Endodermal cell (in vitro differentiated cells): ENCODE measurements around the gene ARHGEF2. TPM values are rescaled to one million over a fixed set of nuclear protein-coding genes. Genes with fewer than 3 reads are reported as not detected.

Experiments
- DNase-seq: peaks from one replicate; pipeline ENCODE4 v3.0.0-alpha.2; 2017
- H3K27ac ChIP-seq: 2 replicates; pipeline ENCODE4 v1.5.1; 2013; ENCODE audit warnings: mild to moderate bottlenecking, low read depth, low read length, moderate library complexity
- H3K27me3 ChIP-seq: 2 replicates; pipeline ENCODE4 v1.6.1; 2013; ENCODE audit warnings: mild to moderate bottlenecking, low read length, moderate library complexity; ENCODE audit not compliant: insufficient read depth, control insufficient read depth, poor library complexity, severe bottlenecking
- H3K36me3 ChIP-seq: 2 replicates; pipeline ENCODE4 v1.7.0; 2013; ENCODE audit warnings: mild to moderate bottlenecking, low read length, moderate library complexity; ENCODE audit not compliant: control insufficient read depth, insufficient read depth
- H3K4me1 ChIP-seq: one replicate; pipeline ENCODE4 v1.7.0; 2013; ENCODE audit warnings: low read length; ENCODE audit not compliant: control insufficient read depth, insufficient read depth
- H3K4me3 ChIP-seq: 2 replicates; pipeline ENCODE4 v1.5.1; 2013; ENCODE audit warnings: mild to moderate bottlenecking, low read length, moderate library complexity
- H3K9ac ChIP-seq: 2 replicates; pipeline ENCODE4 v1.6.1; 2013; ENCODE audit warnings: mild to moderate bottlenecking, low read length, moderate library complexity; ENCODE audit not compliant: poor library complexity, severe bottlenecking; ENCODE audit errors: extremely low read depth
- H3K9me3 ChIP-seq: 2 replicates; pipeline ENCODE4 v1.6.1; 2013; ENCODE audit warnings: mild to moderate bottlenecking, low read length, moderate library complexity; ENCODE audit not compliant: control insufficient read depth
- H3K27ac Mint-ChIP-seq: 2 replicates; pipeline ENCODE4 v1.8.0; 2020; ENCODE audit warnings: mixed read lengths
- H3K27me3 Mint-ChIP-seq: 2 replicates; pipeline ENCODE4 v1.8.0; 2021; ENCODE audit warnings: mild to moderate bottlenecking, mixed read lengths; ENCODE audit not compliant: insufficient read depth
- H3K36me3 Mint-ChIP-seq: 2 replicates; pipeline ENCODE4 v1.8.0; 2020; ENCODE audit warnings: low read depth, mixed read lengths
- H3K4me1 Mint-ChIP-seq: 2 replicates; pipeline ENCODE4 v1.8.0; 2020; ENCODE audit warnings: mixed read lengths
- H3K4me3 Mint-ChIP-seq: 2 replicates; pipeline ENCODE4 v1.8.0; 2020; ENCODE audit warnings: mild to moderate bottlenecking, moderate library complexity, mixed read lengths
- H3K9me3 Mint-ChIP-seq: 2 replicates; pipeline ENCODE4 v1.8.0; 2020; ENCODE audit warnings: mild to moderate bottlenecking, mixed read lengths
- WGBS, 2 experiments: methylation state at CpG; one replicate each; pipeline versions ENCODE4 v1.1.5 to v1.1.7; 2013; ENCODE audit warnings: missing lambda C conversion rate in 2 of 2, mixed read lengths in 1 of 2; ENCODE audit not compliant: insufficient coverage in 1 of 2, insufficient read length in 1 of 2; 5-methylcytosine and 5-hydroxymethylcytosine counted together
- total RNA-seq, 2 donors: library from RNA; stranded (reverse); fragmentation: NEBNext Ultra II Directional in 1 of 2; extraction: Animal tissue kit (Norgen Biotek cat#: 25700) in 1 of 2; gene quantifications; 2 replicates in 1 of 2; 3 replicates in 1 of 2; pipeline ENCODE4 v1.2.1, GENCODE V29; 2021
- TF ChIP-seq, protein P1 (sequence below): fragments of 200-600 bp; sonication (generic); conservative IDR thresholded peaks from 2 replicates; pipeline ENCODE4 v1.5.0; 2021; ENCODE audit warnings: antibody characterized with exemption, mild to moderate bottlenecking

The ARHGEF2 gene
- total RNA-seq, 2 donors from 2014 or later, result 134 to 147 TPM

DNA sequence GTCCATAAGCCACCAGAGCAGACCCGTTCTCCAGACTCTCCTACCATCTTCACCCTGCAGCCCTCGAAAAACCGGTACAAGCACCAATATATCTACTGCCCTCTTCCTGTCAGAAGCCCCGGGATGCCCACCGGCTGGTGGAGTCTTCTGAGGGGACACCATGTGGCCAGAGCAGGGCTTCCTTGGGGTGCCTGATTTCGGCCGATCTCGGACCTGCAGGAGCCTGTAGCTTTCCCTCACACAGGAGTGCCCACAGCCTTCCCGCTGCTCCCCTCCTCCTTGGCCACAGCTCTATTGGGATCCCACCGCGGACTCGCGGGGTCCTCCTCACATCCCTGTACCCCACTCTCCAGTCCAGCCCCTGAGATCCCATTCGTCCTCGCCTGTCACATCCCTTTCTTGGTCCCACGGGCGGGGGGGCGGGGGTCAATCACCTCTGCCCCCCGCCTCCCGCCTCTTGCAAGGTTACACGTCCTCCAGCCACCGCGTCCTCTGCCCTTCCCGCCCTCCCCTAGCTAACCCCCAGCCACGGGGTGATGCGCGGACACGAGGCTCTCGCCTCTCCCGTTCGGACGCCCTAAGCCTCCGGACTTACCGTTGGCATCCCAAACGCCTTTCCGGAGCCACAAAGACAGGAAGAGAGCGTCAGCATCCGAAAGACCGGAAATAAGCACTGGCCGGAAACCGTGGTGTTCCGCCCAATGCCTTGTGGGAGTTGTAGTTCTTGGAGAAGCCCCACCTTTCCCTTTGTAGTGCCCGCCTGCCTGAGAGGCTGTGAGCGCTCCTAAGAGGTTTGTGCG, 42.1 kb upstream of the ARHGEF2 start, which contains the start of gene SSR2:
Gene SSR2 (minus strand): TSS at position 659 of the 800 bp plus-strand sequence. CDS start 784 bp downstream, outside the sequence.
- Histone ChIP-seq H3K9me3 (no peaks in the 10 kb centered on the region), H3K27me3 (peaks cover 4% of the 10 kb centered on the region), H3K4me3 (peak within 1 kb of the TSS; percentile 95), H3K9ac (peak within 1 kb of the TSS; percentile 62), H3K4me1 (no peaks in the 10 kb centered on the region), H3K36me3 (peaks cover 29% of the 10 kb centered on the region), H3K27ac (no peak within 1 kb of the TSS)
- Mint-ChIP-seq H3K27me3 (peaks cover 14% of the 10 kb centered on the region), H3K4me3 (peak within 1 kb of the TSS; percentile 86), H3K36me3 (peaks cover 38% of the 10 kb centered on the region), H3K27ac (peak within 1 kb of the TSS; percentile 83), H3K4me1 (peaks cover 9% of the 10 kb centered on the region), H3K9me3 (no peaks in the 10 kb centered on the region)
- TF ChIP-seq, protein P1, sequence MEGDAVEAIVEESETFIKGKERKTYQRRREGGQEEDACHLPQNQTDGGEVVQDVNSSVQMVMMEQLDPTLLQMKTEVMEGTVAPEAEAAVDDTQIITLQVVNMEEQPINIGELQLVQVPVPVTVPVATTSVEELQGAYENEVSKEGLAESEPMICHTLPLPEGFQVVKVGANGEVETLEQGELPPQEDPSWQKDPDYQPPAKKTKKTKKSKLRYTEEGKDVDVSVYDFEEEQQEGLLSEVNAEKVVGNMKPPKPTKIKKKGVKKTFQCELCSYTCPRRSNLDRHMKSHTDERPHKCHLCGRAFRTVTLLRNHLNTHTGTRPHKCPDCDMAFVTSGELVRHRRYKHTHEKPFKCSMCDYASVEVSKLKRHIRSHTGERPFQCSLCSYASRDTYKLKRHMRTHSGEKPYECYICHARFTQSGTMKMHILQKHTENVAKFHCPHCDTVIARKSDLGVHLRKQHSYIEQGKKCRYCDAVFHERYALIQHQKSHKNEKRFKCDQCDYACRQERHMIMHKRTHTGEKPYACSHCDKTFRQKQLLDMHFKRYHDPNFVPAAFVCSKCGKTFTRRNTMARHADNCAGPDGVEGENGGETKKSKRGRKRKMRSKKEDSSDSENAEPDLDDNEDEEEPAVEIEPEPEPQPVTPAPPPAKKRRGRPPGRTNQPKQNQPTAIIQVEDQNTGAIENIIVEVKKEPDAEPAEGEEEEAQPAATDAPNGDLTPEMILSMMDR, result no peak
- peak; percentile 95 for DNase-seq
- 1% methylated on average over 18 to 45 of the region's 45 CpGs for WGBS, 2 experiments

- peaks cover 40% of the 10 kb centered on the region for H3K36me3 Mint-ChIP-seq
- peak overlapping the region; percentile 95 for H3K4me3 ChIP-seq
- DNase-seq, result no peak
- WGBS, 2 experiments, result 76 to 83% methylated on average over 6 to 8 of the region's 8 CpGs
- peak overlapping the region; percentile 83 for H3K27ac Mint-ChIP-seq
- H3K4me1 ChIP-seq, result no peaks in the 10 kb centered on the region
- TF ChIP-seq, protein P1, result no peak
- peak overlapping the region; percentile 62 for H3K9ac ChIP-seq
- peaks cover 13% of the 10 kb centered on the region for H3K27me3 Mint-ChIP-seq
- H3K27me3 ChIP-seq, result peaks cover 4% of the 10 kb centered on the region
- H3K36me3 ChIP-seq, result peaks cover 33% of the 10 kb centered on the region
- no peaks in the 10 kb centered on the region for H3K9me3 ChIP-seq
- H3K4me1 Mint-ChIP-seq, result peaks cover 9% of the 10 kb centered on the region
- no peak overlapping the region for H3K27ac ChIP-seq
- H3K9me3 Mint-ChIP-seq, result no peaks in the 10 kb centered on the region
- H3K4me3 Mint-ChIP-seq, result peak overlapping the region; percentile 86
These were observed 41.6 kb upstream of the ARHGEF2 start for GRCh38 chr1:156019946-156020292.

GRCh38 chr1:156014829-156015228, 36.5 kb upstream of the ARHGEF2 start:
- peak; percentile 56 for DNase-seq
- no peak overlapping the region for H3K27ac ChIP-seq
- H3K27ac Mint-ChIP-seq, result no peak overlapping the region
- peaks cover 3% of the 10 kb centered on the region for H3K4me1 Mint-ChIP-seq
- no peaks in the 10 kb centered on the region for H3K27me3 Mint-ChIP-seq
- no peaks in the 10 kb centered on the region for H3K27me3 ChIP-seq
- TF ChIP-seq, protein P1, result peak; percentile 55
- peaks cover 76% of the 10 kb centered on the region for H3K36me3 Mint-ChIP-seq
- no peaks in the 10 kb centered on the region for H3K9me3 Mint-ChIP-seq
- H3K4me3 Mint-ChIP-seq, result no peak overlapping the region
- no peaks in the 10 kb centered on the region for H3K9me3 ChIP-seq
- no peaks in the 10 kb centered on the region for H3K4me1 ChIP-seq
- H3K4me3 ChIP-seq, result no peak overlapping the region
- no peak overlapping the region for H3K9ac ChIP-seq
- peaks cover 82% of the 10 kb centered on the region for H3K36me3 ChIP-seq
- WGBS, 2 experiments, result 91 to 94% methylated on average over 6 to 7 of the region's 7 CpGs
